Endothelial cell of umbilical vein (primary cell): Measurements from ENCODE around the gene ERICH6B. TPM values are rescaled to one million over a fixed set of nuclear protein-coding genes. Genes with fewer than 3 reads are reported as not detected.

Experiments used
- BruUV-seq: library from RNA; stranded (reverse); fragments of 400-500 nt; replicated peaks from 2 replicates; lab custom pipeline; 2021; lab: Mats Ljungman, UMichigan
- CTCF ChIA-PET: fragments of 300-600, 350-600 bp; sonication (Branson Sonifier 250); formaldehyde crosslinking; loops from one replicate; lab custom pipeline; 2021; ENCODE audit warnings: antibody characterized with exemption, inconsistent platforms; lab: Charles Lee
- POLR2A ChIA-PET: fragments of 300-600, 350-600 bp; sonication (Branson Sonifier 250); formaldehyde crosslinking; loops from one replicate; lab custom pipeline; 2021; ENCODE audit warnings: antibody characterized with exemption, inconsistent platforms; lab: Charles Lee
- DNase-seq: peaks from one replicate; pipeline ENCODE4 v3.0.0-alpha.2; 2011; ENCODE audit warnings: low read depth, low spot score
- FAIRE-seq: peaks from 2 replicates; lab custom pipeline; 2011; peaks lifted over from hg19 to GRCh38; lab: Jason Lieb, UNC
- H2AFZ ChIP-seq: 2 replicates; pipeline ENCODE4 v1.6.0; 2012; ENCODE audit warnings: low read depth, low read length, control low read depth, inconsistent platforms
- H3K27ac ChIP-seq: 2 replicates; pipeline ENCODE4 v1.5.1; 2011; ENCODE audit warnings: low read depth, mild to moderate bottlenecking, control low read depth, low read length, moderate library complexity; ENCODE audit not compliant: insufficient read depth
- H3K27me3 ChIP-seq, 2 experiments: 2 replicates each; pipeline versions ENCODE4 v1.6.0 to v1.6.1; 2011; ENCODE audit warnings: low read length in 2 of 2, mixed read lengths in 1 of 2; ENCODE audit not compliant: control insufficient read depth in 2 of 2, insufficient read depth in 2 of 2
- H3K36me3 ChIP-seq, 2 experiments: 2 replicates in 1 of 2; 3 replicates in 1 of 2; pipeline ENCODE4 v1.5.1; 2011; ENCODE audit warnings: low read length in 2 of 2, mild to moderate bottlenecking in 1 of 2, moderate library complexity in 1 of 2; ENCODE audit not compliant: control insufficient read depth in 2 of 2, insufficient read depth in 2 of 2; ENCODE audit errors: extremely low read depth in 1 of 2
- H3K4me1 ChIP-seq: 3 replicates; pipeline ENCODE4 v1.5.1; 2011; ENCODE audit warnings: mild to moderate bottlenecking, low read length; ENCODE audit not compliant: control insufficient read depth, insufficient read depth; ENCODE audit errors: extremely low read depth
- H3K4me2 ChIP-seq: 2 replicates; pipeline ENCODE4 v1.6.1; 2011; ENCODE audit warnings: low read length, control low read depth, mixed read lengths; ENCODE audit not compliant: insufficient read depth
- H3K4me3 ChIP-seq, 3 experiments: fragments of 200-600 bp in 1 of 3; sonication (generic), shearing (Covaris generic) in 1 of 3; replicated peaks in 1 of 3; 2 replicates each; pipeline ENCODE4 v1.5.1; 2011 to 2016; ENCODE audit warnings: control low read depth in 3 of 3, low read length in 3 of 3, mild to moderate bottlenecking in 2 of 3, inconsistent platforms in 1 of 3, low read depth in 1 of 3, moderate library complexity in 1 of 3; ENCODE audit not compliant: insufficient read depth in 1 of 3
- H3K79me2 ChIP-seq: 2 replicates; pipeline ENCODE4 v1.6.0; 2012; ENCODE audit warnings: low read length, inconsistent platforms; ENCODE audit not compliant: control insufficient read depth, insufficient read depth
- H3K9ac ChIP-seq: replicated peaks from 2 replicates; pipeline ENCODE3; 2011; ENCODE audit warnings: low read length, control low read depth; ENCODE audit not compliant: insufficient read depth; ENCODE audit errors: extremely low read depth
- H3K9me1 ChIP-seq: replicated peaks from 3 replicates; pipeline ENCODE4 v1.6.0; 2011; ENCODE audit warnings: mild to moderate bottlenecking, low read length; ENCODE audit not compliant: control insufficient read depth, insufficient read depth; ENCODE audit errors: extremely low read depth
- H3K9me3 ChIP-seq: replicated peaks from 2 replicates; pipeline ENCODE4 v1.5.1; 2012; ENCODE audit warnings: low read length, inconsistent platforms; ENCODE audit not compliant: control insufficient read depth, insufficient read depth
- H4K20me1 ChIP-seq: replicated peaks from 2 replicates; pipeline ENCODE3; 2011; ENCODE audit warnings: mild to moderate bottlenecking, low read length; ENCODE audit not compliant: control insufficient read depth, insufficient read depth; ENCODE audit errors: extremely low read depth
- CTCF ChIP-seq, 2 donors: IDR thresholded peaks; 1 replicate in 1 of 2; 2 replicates in 1 of 2; pipeline ENCODE4 v1.5.1; 2011; ENCODE audit warnings: low read length in 2 of 2, mild to moderate bottlenecking in 2 of 2, moderate library complexity in 2 of 2, control low read depth in 1 of 2, inconsistent platforms in 1 of 2, low read depth in 1 of 2; ENCODE audit not compliant: insufficient read depth in 1 of 2; ENCODE audit errors: extremely low read depth in 1 of 2
- EZH2 ChIP-seq: IDR thresholded peaks from 2 replicates; pipeline ENCODE4 v1.6.1; 2012; ENCODE audit warnings: borderline replicate concordance, low read depth, mild to moderate bottlenecking, moderate library complexity, low read length, inconsistent platforms; ENCODE audit not compliant: severe bottlenecking
- FOS ChIP-seq: IDR thresholded peaks from 2 replicates; pipeline ENCODE4 v1.6.1; 2011; ENCODE audit warnings: mild to moderate bottlenecking, low read length, moderate library complexity, borderline replicate concordance; ENCODE audit not compliant: insufficient read depth
- GATA2 ChIP-seq: IDR thresholded peaks from 2 replicates; pipeline ENCODE4 v1.7.0; 2011; ENCODE audit warnings: low read depth, mild to moderate bottlenecking, moderate library complexity, mixed read lengths, low read length; ENCODE audit not compliant: insufficient read length, insufficient read depth
- JUN ChIP-seq: IDR thresholded peaks from 2 replicates; pipeline ENCODE4 v1.6.1; 2011; ENCODE audit warnings: borderline replicate concordance, low read depth; ENCODE audit not compliant: insufficient read length, insufficient read depth
- MAX ChIP-seq: IDR thresholded peaks from 2 replicates; pipeline ENCODE4 v1.6.1; 2011; ENCODE audit not compliant: insufficient read depth, insufficient read length
- MYC ChIP-seq: IDR thresholded peaks from one replicate; pipeline ENCODE4 v1.6.1; 2011; ENCODE audit warnings: mild to moderate bottlenecking, low read depth, low read length
- POLR2A ChIP-seq: IDR thresholded peaks from 2 replicates; pipeline ENCODE4 v1.6.1; 2012; ENCODE audit warnings: low read depth, mild to moderate bottlenecking, control low read depth, low read length
- POLR2AphosphoS5 ChIP-seq: IDR thresholded peaks from 2 replicates; pipeline ENCODE4 v1.6.1; 2012; ENCODE audit warnings: low read depth, mild to moderate bottlenecking, control low read depth, low read length, moderate library complexity; ENCODE audit not compliant: insufficient read depth
- dilution Hi-C: fragments of 300-500 bp; cut with MboI; formaldehyde crosslinking; loops from one replicate; pipeline ENCODE4 v1.15.0; 2019; ENCODE audit warnings: low sequenced_read_pairs; ENCODE audit not compliant: extremely low pct_ligation_motif_present
- intact Hi-C: fragments of 100-400 bp; cut with micrococcal nuclease; formaldehyde crosslinking; loops from one replicate; pipeline ENCODE4 v1.10.0; 2022
- polyA plus RNA-seq, 4 experiments: library from polyadenylated mRNA; depleted of rRNA in 3 of 4; stranded (reverse) in 3 of 4; unstranded in 1 of 4; fragments of >200 nt; gene quantifications; 2 replicates each; pipeline versions ENCODE4 v1.2.1 to v1.2.3, GENCODE V29; 2011 to 2012; ENCODE audit warnings: missing spikeins in 1 of 4
- total RNA-seq: library from RNA; stranded (reverse); gene quantifications from 2 replicates; pipeline ENCODE4 v1.2.3, GENCODE V29; 2021

ERICH6B gene
- total and polyA plus RNA-seq, 2 donors (not counting 3 experiments of a cell fraction or from before 2014, with no cell fraction given), result not detected

DNA sequence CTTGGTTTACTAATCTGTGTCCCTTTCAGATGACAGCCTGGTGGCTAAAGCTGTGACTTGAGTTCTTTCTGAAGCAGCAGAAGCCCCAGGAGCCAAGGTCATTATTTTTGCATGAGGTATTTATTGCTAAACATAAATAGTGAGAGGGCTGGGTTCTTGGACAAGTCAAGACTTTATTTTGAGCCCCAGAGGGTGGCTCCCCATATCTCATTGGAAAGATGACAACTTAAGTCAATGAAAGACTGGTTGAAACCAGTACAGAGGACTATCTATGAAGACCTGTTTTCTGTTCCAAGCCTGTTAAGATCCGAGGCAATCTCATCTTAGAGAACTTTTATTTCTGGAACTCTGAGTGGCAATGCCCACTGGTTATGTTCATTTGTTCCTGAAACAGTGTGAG, 14.4 kb upstream of the ERICH6B start:
- Histone ChIP-seq H4K20me1 (no peaks in the 10 kb centered on the region), H3K9ac (no peak overlapping the region), H3K9me3 (no peaks in the 10 kb centered on the region), H3K36me3 (no peaks in the 10 kb centered on the region), H3K9me1 (no peaks in the 10 kb centered on the region), H3K27ac (no peak overlapping the region), H3K4me2 (no peak overlapping the region), H3K4me3 (no peak overlapping the region), H2AFZ (no peak overlapping the region), H3K27me3 (peaks cover 2 to 4% of the 10 kb centered on the region in 2 experiments), H3K4me1 (no peaks in the 10 kb centered on the region), H3K79me2 (no peaks in the 10 kb centered on the region)
- ChIA-PET CTCF (interaction anchor here (0.7 kb wide), 1 partner anchor 9 kb away, joined by 3 read pairs; no protein-coding TSS in a partner anchor), POLR2A (no interaction called here)
- dilution Hi-C loops, result no loop called here
- no peak for FAIRE-seq
- TF ChIP-seq POLR2A (no peak), MYC (no peak), JUN (no peak), MAX (no peak), CTCF (IDR thresholded peaks at IDR 0.05; ENCODE audit: extremely low read depth in 1 of 2, insufficient read depth in 1 of 2, low read depth in 1 of 2, low read length in 2 of 2) (no peak), POLR2AphosphoS5 (no peak), EZH2 (no peak), FOS (no peak), GATA2 (no peak)
- intact Hi-C loops, result no loop called here
- BruUV-seq, result no TSS peak
- no peak for DNase-seq
